PFSK-1 (cell line): ENCODE measurements around the gene PSAP.

ENCODE experiments used
- FOXP2 ChIP-seq: optimal IDR thresholded peaks from 2 replicates; pipeline ENCODE3; 2011; ENCODE audit warnings: borderline replicate concordance, control low read depth, inconsistent platforms; ENCODE audit not compliant: insufficient read depth; ENCODE audit errors: extremely low read length, extremely low read depth
- POLR2AphosphoS5 ChIP-seq: IDR thresholded peaks from 2 replicates; pipeline ENCODE4 v1.6.1; 2012; ENCODE audit warnings: low read depth, mild to moderate bottlenecking, control low read depth, low read length, moderate library complexity
- REST ChIP-seq, 2 experiments: IDR thresholded peaks; 2 replicates each; pipeline versions ENCODE4 v1.6.1 to v1.8.0; 2011 to 2012; ENCODE audit warnings: low read depth in 2 of 2, low read length in 2 of 2, control low read depth in 1 of 2, inconsistent platforms in 1 of 2, mild to moderate bottlenecking in 1 of 2, moderate library complexity in 1 of 2; ENCODE audit not compliant: insufficient read depth in 1 of 2
- SIN3A ChIP-seq: IDR thresholded peaks from 2 replicates; pipeline ENCODE4 v1.6.1; 2012; ENCODE audit warnings: mild to moderate bottlenecking, low read length, moderate library complexity, borderline replicate concordance; ENCODE audit not compliant: insufficient read depth
- TAF1 ChIP-seq: IDR thresholded peaks from 2 replicates; pipeline ENCODE4 v1.6.1; 2012; ENCODE audit warnings: low read length, control low read depth, borderline replicate concordance; ENCODE audit not compliant: insufficient read depth

The PSAP gene

GRCh38 chr10:71893258-71893815, 42.3 kb upstream of the PSAP start:
- TF ChIP-seq POLR2AphosphoS5 = no peak
- TF ChIP-seq REST (IDR thresholded peaks at IDR 0.05; ENCODE audit: insufficient read depth in 1 of 2, low read depth in 2 of 2, low read length in 2 of 2) = no peak
- TF ChIP-seq FOXP2 = no peak
- TF ChIP-seq TAF1 = no peak
- no peak for TF ChIP-seq SIN3A

GRCh38 chr10:71891437-71891836, 40.4 kb upstream of the PSAP start:
- TF ChIP-seq POLR2AphosphoS5 (no peak), FOXP2 (no peak), TAF1 (no peak)

GRCh38 chr10:71889388-71889987, 38.4 kb upstream of the PSAP start:
- TF ChIP-seq TAF1 (no peak), POLR2AphosphoS5 (no peak), REST (IDR thresholded peaks at IDR 0.05; ENCODE audit: insufficient read depth in 1 of 2, low read depth in 2 of 2, low read length in 2 of 2) (no peak), FOXP2 (no peak), SIN3A (no peak)

- TF ChIP-seq FOXP2 (peak; percentile 92), SIN3A (0 out of 2 replicates have a peak, but pooled peaks have one; percentile 13), TAF1 (peak; percentile 49; the same call in 1 of the 2 replicates), REST (IDR thresholded peaks at IDR 0.05; ENCODE audit: insufficient read depth in 1 of 2, low read depth in 2 of 2, low read length in 2 of 2) (no peak), POLR2AphosphoS5 (peak; percentile 69)
Observed at GRCh38 chr10:71888623-71889387, 37.8 kb upstream of the PSAP start.

- TF ChIP-seq REST (IDR thresholded peaks at IDR 0.05; ENCODE audit: insufficient read depth in 1 of 2, low read depth in 2 of 2, low read length in 2 of 2) (no peak), TAF1 (no peak), FOXP2 (no peak), SIN3A (no peak), POLR2AphosphoS5 (no peak)
Observed at GRCh38 chr10:71888248-71888622, 37.2 kb upstream of the PSAP start.
